ENCODE data around the gene PIGX.

PIGX gene

GRCh38 chr3:196711838-196712513 is at the start of gene PIGX, which contains the start of gene CEP19:
Gene PIGX, plus strand, starts transcription at chr3:196712377.
Gene CEP19, minus strand, starts transcription at chr3:196712250. Its CDS starts 3,593 bp downstream, at chr3:196708657.
- TF ChIP-seq ELF4 (IDR thresholded peaks at IDR 0.05) = no peak
- DNase-seq (ENCODE audit: extremely low spot score) = peak; percentile 85
- ChIA-PET POLR2A (interaction anchor here (0.9 to 1.2 kb wide), 4 partner anchors 9 to 29 kb away, joined by 3 read pairs; no protein-coding TSS in a partner anchor), CTCF (no interaction called here)

GRCh38 chr3:196662711-196663571 is 49.2 kb upstream of the PIGX start:
- ChIA-PET CTCF (interaction anchor here (1.5 kb wide), 1 partner anchor 10 kb away, joined by 3 read pairs; no protein-coding TSS in a partner anchor), POLR2A (no interaction called here)

GRCh38 chr3:196666001-196666867 is 45.9 kb upstream of the PIGX start:
- TF ChIP-seq FOXA1 (IDR thresholded peaks at IDR 0.05) = no peak
- POLR2A ChIA-PET = no interaction called here
- DNase-seq (ENCODE audit: extremely low spot score) = no peak
- CTCF ChIA-PET = no interaction called here

More at GRCh38 chr3:196662711-196663571, 49.2 kb upstream of the PIGX start:
- TF ChIP-seq FOXA1 (IDR thresholded peaks at IDR 0.05) (no peak), NFRKB (IDR thresholded peaks at IDR 0.05) (no peak), LEF1 (IDR thresholded peaks at IDR 0.05; ENCODE audit: borderline replicate concordance) (no peak), SP1 (IDR thresholded peaks at IDR 0.05) (no peak), ELF4 (IDR thresholded peaks at IDR 0.05) (no peak), SUZ12 (IDR thresholded peaks at IDR 0.05) (no peak), HDGF (IDR thresholded peaks at IDR 0.05; ENCODE audit: borderline replicate concordance) (no peak), FOXM1 (IDR thresholded peaks at IDR 0.05; ENCODE audit: borderline replicate concordance) (no peak), FOXK2 (IDR thresholded peaks at IDR 0.05) (no peak), ARNT (IDR thresholded peaks at IDR 0.05) (no peak), ZNF384 (IDR thresholded peaks at IDR 0.05) (no peak), CTBP1 (IDR thresholded peaks at IDR 0.05; ENCODE audit: borderline replicate concordance) (no peak)
- DNase-seq (ENCODE audit: extremely low spot score) = no peak

- POLR2A ChIA-PET = no interaction called here
- CTCF ChIA-PET = no interaction called here
- TF ChIP-seq NFRKB (IDR thresholded peaks at IDR 0.05) (no peak), ZNF384 (IDR thresholded peaks at IDR 0.05) (no peak), HDGF (IDR thresholded peaks at IDR 0.05; ENCODE audit: borderline replicate concordance) (no peak), FOXK2 (IDR thresholded peaks at IDR 0.05) (no peak), SP1 (IDR thresholded peaks at IDR 0.05) (no peak), L3MBTL2 (conservative IDR thresholded peaks at IDR 0.05) (no peak), FOXM1 (IDR thresholded peaks at IDR 0.05; ENCODE audit: borderline replicate concordance) (no peak), CTBP1 (IDR thresholded peaks at IDR 0.05; ENCODE audit: borderline replicate concordance) (no peak)
- DNase-seq (ENCODE audit: extremely low spot score) = no peak
Measured at GRCh38 chr3:196667056-196667825, 44.9 kb upstream of the PIGX start.

GRCh38 chr3:196670339-196670738 is 41.8 kb upstream of the PIGX start:
- CTCF ChIA-PET = no interaction called here
- POLR2A ChIA-PET = no interaction called here
- DNase-seq (ENCODE audit: extremely low spot score) = no peak
- TF ChIP-seq ARNT (IDR thresholded peaks at IDR 0.05) (no peak), FOXA1 (IDR thresholded peaks at IDR 0.05) (no peak), FOXM1 (IDR thresholded peaks at IDR 0.05; ENCODE audit: borderline replicate concordance) (no peak)

GRCh38 chr3:196673632-196674031 is 38.5 kb upstream of the PIGX start:
- CTCF ChIA-PET = interaction anchor here (1.0 kb wide), 1 partner anchor 11 kb away, joined by 3 read pairs; no protein-coding TSS in a partner anchor
- POLR2A ChIA-PET = no interaction called here
- TF ChIP-seq FOXA1 (IDR thresholded peaks at IDR 0.05) (no peak), SUZ12 (IDR thresholded peaks at IDR 0.05) (no peak), PKNOX1 (IDR thresholded peaks at IDR 0.05) (no peak), SP1 (IDR thresholded peaks at IDR 0.05) (no peak), BHLHE40 (IDR thresholded peaks at IDR 0.05; ENCODE audit: borderline replicate concordance) (no peak)
- no peak for DNase-seq (ENCODE audit: extremely low spot score)

- ChIA-PET POLR2A (no interaction called here), CTCF (interaction anchor here (1.0 kb wide), 1 partner anchor 87 kb away, joined by 3 read pairs; no protein-coding TSS in a partner anchor)
- DNase-seq (ENCODE audit: extremely low spot score) = no peak
- TF ChIP-seq LEF1 (IDR thresholded peaks at IDR 0.05; ENCODE audit: borderline replicate concordance) = no peak
- TF ChIP-seq FOXA1 (IDR thresholded peaks at IDR 0.05) = no peak
- no peak for TF ChIP-seq SUZ12 (IDR thresholded peaks at IDR 0.05)
- no peak for TF ChIP-seq PKNOX1 (IDR thresholded peaks at IDR 0.05)
- TF ChIP-seq ELF4 (IDR thresholded peaks at IDR 0.05) = no peak
- TF ChIP-seq FOXK2 (IDR thresholded peaks at IDR 0.05) = no peak
- TF ChIP-seq NFRKB (IDR thresholded peaks at IDR 0.05) = no peak
- TF ChIP-seq L3MBTL2 (conservative IDR thresholded peaks at IDR 0.05) = no peak
- no peak for TF ChIP-seq ZNF384 (IDR thresholded peaks at IDR 0.05)
- TF ChIP-seq FOXM1 (IDR thresholded peaks at IDR 0.05; ENCODE audit: borderline replicate concordance) = no peak
- no peak for TF ChIP-seq ARNT (IDR thresholded peaks at IDR 0.05)
- no peak for TF ChIP-seq BHLHE40 (IDR thresholded peaks at IDR 0.05; ENCODE audit: borderline replicate concordance)
Measured at GRCh38 chr3:196677353-196677752, 34.8 kb upstream of the PIGX start.
